IPS-18a (cell line): ENCODE results near the gene RAB31.

Experiments used
- H3K27ac ChIP-seq: one replicate; pipeline ENCODE4 v1.5.1; 2013; ENCODE audit warnings: low read length
- H3K27me3 ChIP-seq: one replicate; pipeline ENCODE4 v1.6.1; 2013; ENCODE audit warnings: mild to moderate bottlenecking, low read length; ENCODE audit not compliant: control insufficient read depth, insufficient read depth
- H3K36me3 ChIP-seq: one replicate; pipeline ENCODE4 v1.6.1; 2013; ENCODE audit warnings: low read depth, low read length; ENCODE audit not compliant: control insufficient read depth
- H3K4me1 ChIP-seq: one replicate; pipeline ENCODE4 v1.6.1; 2013; ENCODE audit warnings: low read depth, low read length; ENCODE audit not compliant: control insufficient read depth
- H3K4me3 ChIP-seq: one replicate; pipeline ENCODE4 v1.5.1; 2013; ENCODE audit warnings: low read length
- H3K9ac ChIP-seq: one replicate; pipeline ENCODE4 v1.6.1; 2013; ENCODE audit warnings: mild to moderate bottlenecking, low read length, moderate library complexity
- H3K9me3 ChIP-seq: one replicate; pipeline ENCODE4 v1.6.1; 2013; ENCODE audit warnings: low read depth, low read length; ENCODE audit not compliant: control insufficient read depth

The RAB31 gene

GRCh38 chr18:9788140-9788539, 80.0 kb downstream of the RAB31 start:
- Histone ChIP-seq H3K9ac (no peak overlapping the region), H3K4me1 (no peaks in the 10 kb centered on the region), H3K4me3 (no peak overlapping the region), H3K9me3 (no peaks in the 10 kb centered on the region), H3K27ac (no peak overlapping the region), H3K27me3 (no peaks in the 10 kb centered on the region), H3K36me3 (no peaks in the 10 kb centered on the region)

GRCh38 chr18:9788860-9789259, 80.8 kb downstream of the RAB31 start:
- no peak overlapping the region for H3K9ac ChIP-seq
- no peaks in the 10 kb centered on the region for H3K27me3 ChIP-seq
- H3K4me1 ChIP-seq = no peaks in the 10 kb centered on the region
- no peak overlapping the region for H3K27ac ChIP-seq
- no peaks in the 10 kb centered on the region for H3K36me3 ChIP-seq
- H3K4me3 ChIP-seq = no peak overlapping the region
- no peaks in the 10 kb centered on the region for H3K9me3 ChIP-seq

- no peak overlapping the region for H3K4me3 ChIP-seq
- no peaks in the 10 kb centered on the region for H3K4me1 ChIP-seq
- H3K9me3 ChIP-seq = no peaks in the 10 kb centered on the region
- no peak overlapping the region for H3K27ac ChIP-seq
- H3K9ac ChIP-seq = no peak overlapping the region
- H3K36me3 ChIP-seq = no peaks in the 10 kb centered on the region
- no peaks in the 10 kb centered on the region for H3K27me3 ChIP-seq
Observed at GRCh38 chr18:9790261-9790660, 82.2 kb downstream of the RAB31 start.

GRCh38 chr18:9791991-9792390, 83.9 kb downstream of the RAB31 start:
- Histone ChIP-seq H3K27ac (no peak overlapping the region), H3K9ac (no peak overlapping the region), H3K9me3 (no peaks in the 10 kb centered on the region), H3K4me3 (no peak overlapping the region), H3K27me3 (no peaks in the 10 kb centered on the region), H3K36me3 (no peaks in the 10 kb centered on the region), H3K4me1 (no peaks in the 10 kb centered on the region)

- no peak overlapping the region for H3K4me3 ChIP-seq
- no peak overlapping the region for H3K27ac ChIP-seq
- H3K36me3 ChIP-seq = no peaks in the 10 kb centered on the region
- no peaks in the 10 kb centered on the region for H3K27me3 ChIP-seq
- no peak overlapping the region for H3K9ac ChIP-seq
- H3K4me1 ChIP-seq = no peaks in the 10 kb centered on the region
- H3K9me3 ChIP-seq = no peaks in the 10 kb centered on the region
Observed at GRCh38 chr18:9792565-9793245, 84.6 kb downstream of the RAB31 start.

GRCh38 chr18:9796011-9796410, 87.9 kb downstream of the RAB31 start:
- Histone ChIP-seq H3K36me3 (no peaks in the 10 kb centered on the region), H3K4me1 (no peaks in the 10 kb centered on the region), H3K27ac (no peak overlapping the region), H3K27me3 (no peaks in the 10 kb centered on the region), H3K9ac (no peak overlapping the region), H3K9me3 (no peaks in the 10 kb centered on the region), H3K4me3 (no peak overlapping the region)

- Histone ChIP-seq H3K9ac (no peak overlapping the region), H3K36me3 (no peaks in the 10 kb centered on the region), H3K4me1 (no peaks in the 10 kb centered on the region), H3K9me3 (no peaks in the 10 kb centered on the region), H3K27ac (no peak overlapping the region), H3K27me3 (no peaks in the 10 kb centered on the region), H3K4me3 (no peak overlapping the region)
Observed at GRCh38 chr18:9796935-9797549, 88.9 kb downstream of the RAB31 start.

GRCh38 chr18:9802175-9803062, 94.3 kb downstream of the RAB31 start:
- Histone ChIP-seq H3K9ac (no peak overlapping the region), H3K4me3 (no peak overlapping the region), H3K27me3 (no peaks in the 10 kb centered on the region), H3K27ac (no peak overlapping the region), H3K4me1 (peaks cover 21% of the 10 kb centered on the region), H3K9me3 (no peaks in the 10 kb centered on the region), H3K36me3 (no peaks in the 10 kb centered on the region)

- H3K9me3 ChIP-seq = no peaks in the 10 kb centered on the region
- H3K4me3 ChIP-seq = peak overlapping the region; percentile 21
- H3K9ac ChIP-seq = no peak overlapping the region
- no peaks in the 10 kb centered on the region for H3K36me3 ChIP-seq
- H3K4me1 ChIP-seq = peaks cover 27% of the 10 kb centered on the region
- no peak overlapping the region for H3K27ac ChIP-seq
- no peaks in the 10 kb centered on the region for H3K27me3 ChIP-seq
Observed at GRCh38 chr18:9803063-9803697, 95.1 kb downstream of the RAB31 start.

- Histone ChIP-seq H3K4me1 (peaks cover 34% of the 10 kb centered on the region), H3K4me3 (peak overlapping the region; percentile 21), H3K36me3 (no peaks in the 10 kb centered on the region), H3K9me3 (no peaks in the 10 kb centered on the region), H3K9ac (no peak overlapping the region), H3K27me3 (no peaks in the 10 kb centered on the region), H3K27ac (no peak overlapping the region)
Observed at GRCh38 chr18:9803698-9804516, 95.8 kb downstream of the RAB31 start.
